ENCODE measurements around the gene NKX2-2.
A peak's percentile ranks its signal among the peaks of the same experiment; 100 is the strongest.

Gene NKX2-2

GRCh38 chr20:21534886-21535285 is 21.0 kb upstream of the NKX2-2 start:
- no peak for DNase-seq (ENCODE audit: extremely low spot score)
- POLR2A ChIA-PET = no interaction called here
- no peak for TF ChIP-seq CTCF (IDR thresholded peaks at IDR 0.05; ENCODE audit: control extremely low read depth, extremely low read depth, low read depth, missing control alignments)
- CTCF ChIA-PET = interaction anchor here (0.9 to 1.6 kb wide), 5 partner anchors 9 to 40 kb away, joined by 3 to 5 read pairs (median 3); no protein-coding TSS in a partner anchor

- DNase-seq (ENCODE audit: extremely low spot score) = no peak
- ChIA-PET CTCF (interaction anchor here (0.9 to 1.6 kb wide), 4 partner anchors 9 to 36 kb away, joined by 3 to 5 read pairs (median 3); no protein-coding TSS in a partner anchor), POLR2A (no interaction called here)
- no peak for TF ChIP-seq CTCF (IDR thresholded peaks at IDR 0.05; ENCODE audit: control extremely low read depth, extremely low read depth, low read depth, missing control alignments)
These were observed 20.6 kb upstream of the NKX2-2 start for GRCh38 chr20:21534453-21534852.

GRCh38 chr20:21529863-21530262 is 16.0 kb upstream of the NKX2-2 start:
- DNase-seq (ENCODE audit: extremely low spot score) = peak; percentile 36

GRCh38 chr20:21528870-21529269 is 15.0 kb upstream of the NKX2-2 start:
- no peak for TF ChIP-seq CTCF (IDR thresholded peaks at IDR 0.05; ENCODE audit: control extremely low read depth, extremely low read depth, low read depth, missing control alignments)
- ChIA-PET CTCF (interaction anchor here (0.6 to 1.6 kb wide), 8 partner anchors 12 to 111 kb away, joined by 3 to 17 read pairs (median 5); no protein-coding TSS in a partner anchor), POLR2A (no interaction called here)
- DNase-seq (ENCODE audit: extremely low spot score) = no peak

More at GRCh38 chr20:21529863-21530262, 16.0 kb upstream of the NKX2-2 start:
- ChIA-PET POLR2A (no interaction called here), CTCF (interaction anchor here (0.6 to 1.6 kb wide), 11 partner anchors 11 to 110 kb away, joined by 3 to 17 read pairs (median 5); no protein-coding TSS in a partner anchor)
- TF ChIP-seq CTCF (IDR thresholded peaks at IDR 0.05; ENCODE audit: control extremely low read depth, extremely low read depth, low read depth, missing control alignments) = no peak

- ChIA-PET POLR2A (no interaction called here), CTCF (interaction anchor here (1.0 to 1.1 kb wide), 2 partner anchors 23 to 51 kb away, joined by 3 to 4 read pairs; no protein-coding TSS in a partner anchor)
- DNase-seq (ENCODE audit: extremely low spot score) = no peak
- TF ChIP-seq CTCF (IDR thresholded peaks at IDR 0.05; ENCODE audit: control extremely low read depth, extremely low read depth, low read depth, missing control alignments) = no peak
These were observed 14.0 kb upstream of the NKX2-2 start for GRCh38 chr20:21527908-21528307.

- CTCF ChIA-PET = no interaction called here
- POLR2A ChIA-PET = no interaction called here
- TF ChIP-seq CTCF (IDR thresholded peaks at IDR 0.05; ENCODE audit: control extremely low read depth, extremely low read depth, low read depth, missing control alignments) = no peak
- no peak for DNase-seq (ENCODE audit: extremely low spot score)
These were observed 12.9 kb upstream of the NKX2-2 start for GRCh38 chr20:21526776-21527175.

All from GM10248 (cell line).